ENCODE measurements around the gene UNK. TPM values are rescaled to one million over a fixed set of nuclear protein-coding genes. Genes with fewer than 3 reads are reported as not detected.

UNK gene
- total and polyA plus RNA-seq, 4 donors: 15.5 to 72.4 (median 25.7) TPM

- ATAC-seq (ENCODE audit: insufficient read depth, low FRiP score): no peak
- no peak overlapping the region for H3K9ac ChIP-seq (ENCODE audit: insufficient read depth in 1 of 2, low read length in 2 of 2)
- H3K9me3 ChIP-seq (ENCODE audit: control insufficient read depth in 4 of 4, insufficient read depth in 3 of 4, low read length in 3 of 4): no peaks in the 10 kb centered on the region
- no peak for DNase-seq
- no peaks in the 10 kb centered on the region for H3K27me3 ChIP-seq (ENCODE audit: control insufficient read depth in 3 of 3, insufficient read depth in 3 of 3, low read length in 2 of 3)
- no peak overlapping the region for H3K27ac ChIP-seq (ENCODE audit: low read depth in 1 of 2, low read length in 1 of 2)
- H3K36me3 ChIP-seq (ENCODE audit: control insufficient read depth in 4 of 4, insufficient read depth in 4 of 4, low read length in 4 of 4): peaks cover 0 to 21% (median 12%) of the 10 kb centered on the region in 4 donors
- 79 to 86% methylated on average over 17 of the region's 17 CpGs for WGBS, 2 donors
- peaks cover 0 to 8% (median 4%) of the 10 kb centered on the region in 5 donors for H3K4me1 ChIP-seq (ENCODE audit: control insufficient read depth in 5 of 5, insufficient read depth in 5 of 5, low read length in 5 of 5)
- TF ChIP-seq CTCF (IDR thresholded peaks at IDR 0.05; ENCODE audit: control extremely low read depth, extremely low read depth): no peak
- no peak overlapping the region for H3K4me3 ChIP-seq
These were observed 13.0 kb upstream of the UNK start for GRCh38 chr17:75771334-75772281.

GRCh38 chr17:75773121-75773807 lies 11.3 kb upstream of the UNK start:
- peaks cover 0 to 17% (median 4%) of the 10 kb centered on the region in 5 donors for H3K4me1 ChIP-seq (ENCODE audit: control insufficient read depth in 5 of 5, insufficient read depth in 5 of 5, low read length in 5 of 5)
- H3K36me3 ChIP-seq (ENCODE audit: control insufficient read depth in 4 of 4, insufficient read depth in 4 of 4, low read length in 4 of 4): peaks cover 0 to 36% (median 21%) of the 10 kb centered on the region in 4 donors
- 87 to 92% methylated on average over 12 of the region's 12 CpGs for WGBS, 2 donors
- no peak overlapping the region for H3K27ac ChIP-seq (ENCODE audit: low read depth in 1 of 2, low read length in 1 of 2)
- no peak overlapping the region for H3K4me3 ChIP-seq
- ATAC-seq (ENCODE audit: insufficient read depth, low FRiP score) (no peak), DNase-seq (peak in 2 of 3 donors; percentile 33 to 64)
- no peak overlapping the region for H3K9ac ChIP-seq (ENCODE audit: insufficient read depth in 1 of 2, low read length in 2 of 2)
- no peak for TF ChIP-seq CTCF (IDR thresholded peaks at IDR 0.05; ENCODE audit: control extremely low read depth, extremely low read depth)
- H3K9me3 ChIP-seq (ENCODE audit: control insufficient read depth in 4 of 4, insufficient read depth in 3 of 4, low read length in 3 of 4): no peaks in the 10 kb centered on the region
- H3K27me3 ChIP-seq (ENCODE audit: control insufficient read depth in 3 of 3, insufficient read depth in 3 of 3, low read length in 2 of 3): no peaks in the 10 kb centered on the region

- WGBS, 2 donors: 88 to 90% methylated on average over 15 of the region's 15 CpGs
- no peak for TF ChIP-seq CTCF (IDR thresholded peaks at IDR 0.05; ENCODE audit: control extremely low read depth, extremely low read depth)
- no peak for ATAC-seq (ENCODE audit: insufficient read depth, low FRiP score)
These were observed 10.7 kb upstream of the UNK start for GRCh38 chr17:75773808-75774470.

More at GRCh38 chr17:75773808-75774470, 10.7 kb upstream of the UNK start:
- DNase-seq: peak in 2 of 3 donors; percentile 56 to 73
- H3K27me3 ChIP-seq (ENCODE audit: control insufficient read depth in 3 of 3, insufficient read depth in 3 of 3, low read length in 2 of 3): no peaks in the 10 kb centered on the region
- no peak overlapping the region for H3K9ac ChIP-seq (ENCODE audit: insufficient read depth in 1 of 2, low read length in 2 of 2)
- no peaks in the 10 kb centered on the region for H3K9me3 ChIP-seq (ENCODE audit: control insufficient read depth in 4 of 4, insufficient read depth in 3 of 4, low read length in 3 of 4)
- H3K4me1 ChIP-seq (ENCODE audit: control insufficient read depth in 5 of 5, insufficient read depth in 5 of 5, low read length in 5 of 5): peaks cover 0 to 17% (median 4%) of the 10 kb centered on the region in 5 donors
- H3K4me3 ChIP-seq: no peak overlapping the region
- peaks cover 5 to 43% (median 26%) of the 10 kb centered on the region in 4 donors for H3K36me3 ChIP-seq (ENCODE audit: control insufficient read depth in 4 of 4, insufficient read depth in 4 of 4, low read length in 4 of 4)
- no peak overlapping the region for H3K27ac ChIP-seq (ENCODE audit: low read depth in 1 of 2, low read length in 1 of 2)
